Neuronal stem cell (in vitro differentiated cells): Measurements from ENCODE around the gene TIAM2.

Experiments
- DNase-seq: peaks from one replicate; pipeline ENCODE4 v3.0.0-alpha.2; 2013; ENCODE audit warnings: low spot score
- H2AFZ ChIP-seq: one replicate; pipeline ENCODE4 v1.6.1; 2013; ENCODE audit warnings: mild to moderate bottlenecking, low read length, inconsistent platforms
- H2AK5ac ChIP-seq: 2 replicates; pipeline ENCODE4 v1.6.1; 2013; ENCODE audit warnings: low read depth, mild to moderate bottlenecking, inconsistent platforms, low read length, moderate library complexity, mixed read lengths
- H2BK120ac ChIP-seq: 2 replicates; pipeline ENCODE4 v1.6.1; 2013; ENCODE audit warnings: low read depth, mild to moderate bottlenecking, inconsistent platforms, low read length, moderate library complexity, mixed read lengths
- H2BK12ac ChIP-seq: one replicate; pipeline ENCODE4 v1.6.1; 2013; ENCODE audit warnings: low read length, inconsistent platforms
- H2BK15ac ChIP-seq: 2 replicates; pipeline ENCODE4 v1.6.1; 2013; ENCODE audit warnings: mild to moderate bottlenecking, low read length, inconsistent platforms, mixed read lengths
- H2BK5ac ChIP-seq: one replicate; pipeline ENCODE4 v1.6.1; 2013; ENCODE audit warnings: inconsistent platforms, mild to moderate bottlenecking, low read length, moderate library complexity
- H3K14ac ChIP-seq: one replicate; pipeline ENCODE4 v1.6.1; 2013; ENCODE audit warnings: low read length, inconsistent platforms
- H3K18ac ChIP-seq: 2 replicates; pipeline ENCODE4 v1.6.1; 2013; ENCODE audit warnings: low read length, inconsistent platforms
- H3K23ac ChIP-seq: 2 replicates; pipeline ENCODE4 v1.6.1; 2013; ENCODE audit warnings: low read depth, mild to moderate bottlenecking, mixed read lengths, low read length, inconsistent platforms; ENCODE audit not compliant: poor library complexity
- H3K27ac ChIP-seq: replicated peaks from 3 replicates; pipeline ENCODE4 v1.5.1; 2013; ENCODE audit warnings: low read length, inconsistent platforms
- H3K27me3 ChIP-seq, 3 experiments: 2 replicates each; pipeline ENCODE4 v1.6.1; 2013; ENCODE audit warnings: low read length in 3 of 3, mild to moderate bottlenecking in 2 of 3, inconsistent platforms in 1 of 3, low read depth in 1 of 3, mixed read lengths in 1 of 3, moderate library complexity in 1 of 3; ENCODE audit not compliant: control insufficient read depth in 3 of 3, insufficient read depth in 3 of 3
- H3K36me3 ChIP-seq, 2 donors: replicated peaks in 1 of 2; 2 replicates each; pipeline ENCODE4 v1.6.1; 2013; ENCODE audit warnings: low read length in 2 of 2; ENCODE audit not compliant: control insufficient read depth in 2 of 2, insufficient read depth in 2 of 2
- H3K4ac ChIP-seq: 2 replicates; pipeline ENCODE4 v1.6.1; 2013; ENCODE audit warnings: inconsistent platforms, mild to moderate bottlenecking, low read length, moderate library complexity
- H3K4me1 ChIP-seq, 2 donors: 1 replicate in 1 of 2; 2 replicates in 1 of 2; pipeline ENCODE4 v1.6.1; 2013; ENCODE audit warnings: low read length in 2 of 2, low read depth in 1 of 2; ENCODE audit not compliant: control insufficient read depth in 2 of 2, insufficient read depth in 1 of 2
- H3K4me2 ChIP-seq: one replicate; pipeline ENCODE4 v1.6.1; 2013; ENCODE audit warnings: mild to moderate bottlenecking, low read length, inconsistent platforms; ENCODE audit not compliant: insufficient read depth, poor library complexity, severe bottlenecking
- H3K4me3 ChIP-seq, 2 donors: 2 replicates each; pipeline ENCODE4 v1.5.1; 2013; ENCODE audit warnings: low read length in 2 of 2, mild to moderate bottlenecking in 2 of 2, inconsistent platforms in 1 of 2, moderate library complexity in 1 of 2
- H3K79me1 ChIP-seq: one replicate; pipeline ENCODE4 v1.6.1; 2013; ENCODE audit warnings: low read depth, mild to moderate bottlenecking, inconsistent platforms, low read length, moderate library complexity
- H3K9ac ChIP-seq: one replicate; pipeline ENCODE4 v1.6.1; 2013; ENCODE audit warnings: mild to moderate bottlenecking, low read depth, low read length, inconsistent platforms; ENCODE audit not compliant: poor library complexity
- H3K9me3 ChIP-seq, 2 donors: replicated peaks in 1 of 2; 2 replicates each; pipeline versions ENCODE3 to v1.6.1; 2013; ENCODE audit warnings: low read length in 2 of 2, mild to moderate bottlenecking in 2 of 2, inconsistent platforms in 1 of 2, low read depth in 1 of 2, mixed read lengths in 1 of 2, moderate library complexity in 1 of 2; ENCODE audit not compliant: control insufficient read depth in 2 of 2, insufficient read depth in 1 of 2
- H4K8ac ChIP-seq: one replicate; pipeline ENCODE4 v1.6.1; 2013; ENCODE audit warnings: low read depth, mild to moderate bottlenecking, inconsistent platforms, low read length, moderate library complexity
- H4K91ac ChIP-seq: one replicate; pipeline ENCODE4 v1.6.1; 2013; ENCODE audit warnings: low read length, low read depth, mild to moderate bottlenecking, inconsistent platforms; ENCODE audit not compliant: poor library complexity
- WGBS, 2 donors: extraction: QIAGEN DNeasy Blood & Tissue Kit; methylation state at CpG; one replicate each; pipeline ENCODE4 v1.1.7; 2013; ENCODE audit warnings: missing lambda C conversion rate in 2 of 2, mixed read lengths in 1 of 2; ENCODE audit not compliant: insufficient read length in 2 of 2, insufficient replicate concordance in 1 of 2; ENCODE audit errors: extremely low coverage in 2 of 2; 5-methylcytosine and 5-hydroxymethylcytosine counted together

Gene TIAM2

DNA sequence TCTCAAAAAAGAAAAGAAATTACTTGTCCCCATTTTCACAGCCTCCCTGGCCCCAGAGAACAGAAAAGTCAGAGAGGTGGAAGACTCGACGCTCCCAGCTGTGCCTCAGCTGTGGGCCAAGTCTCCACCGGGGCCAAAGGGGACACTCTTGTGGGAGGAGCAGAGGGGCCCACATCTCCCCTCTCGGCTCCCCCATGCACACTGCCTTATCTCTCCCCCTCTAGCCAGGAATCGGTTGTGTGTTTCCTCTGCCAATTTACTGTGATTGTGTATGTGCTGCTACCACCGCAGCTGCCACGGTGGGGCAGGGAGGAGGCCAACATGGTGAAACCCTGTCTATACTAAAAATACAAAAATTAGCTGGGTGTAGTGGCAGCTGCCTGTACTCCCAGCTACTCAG is 8.4 kb downstream of the TIAM2 start:
- Histone ChIP-seq H2BK120ac (no peak overlapping the region), H3K4me2 (no peak overlapping the region), H3K36me3 (no peaks in the 10 kb centered on the region), H3K9me3 (peaks cover 0 to 2% of the 10 kb centered on the region in 2 donors), H4K8ac (no peak overlapping the region), H3K27me3 (no peaks in the 10 kb centered on the region), H4K91ac (no peak overlapping the region), H2AFZ (no peak overlapping the region), H3K4me3 (no peak overlapping the region), H2BK5ac (no peak overlapping the region), H2AK5ac (no peak overlapping the region), H3K23ac (no peak overlapping the region), H2BK15ac (no peak overlapping the region), H3K14ac (no peak overlapping the region), H3K79me1 (peaks cover 1% of the 10 kb centered on the region), H3K4me1 (peaks cover 2% of the 10 kb centered on the region in 2 donors), H2BK12ac (no peak overlapping the region), H3K27ac (no peak overlapping the region), H3K9ac (no peak overlapping the region), H3K18ac (no peak overlapping the region), H3K4ac (no peak overlapping the region)
- DNase-seq = no peak
- WGBS, 2 donors = no CpG with 5 or more reads among the region's 7 CpGs

DNA sequence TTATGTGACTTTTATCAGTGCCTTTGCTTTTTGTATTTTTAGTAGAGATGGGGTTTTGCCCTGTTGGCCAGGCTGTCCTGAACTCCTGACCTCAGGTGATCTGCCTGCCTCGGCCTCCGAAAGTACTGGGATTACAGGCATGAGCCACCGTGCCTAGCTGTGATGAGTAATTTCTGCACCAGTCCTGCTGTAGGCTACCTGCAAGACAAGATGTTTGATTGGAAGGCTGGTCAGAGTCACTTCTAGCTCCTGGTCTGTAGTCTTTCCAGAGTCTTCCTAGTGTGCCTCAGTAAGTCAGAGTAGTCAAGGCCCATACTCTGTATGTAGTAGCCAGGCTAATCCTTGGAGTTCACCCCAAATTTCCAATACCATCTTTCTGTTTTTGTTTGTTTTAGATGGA is 8.9 kb downstream of the TIAM2 start:
- Histone ChIP-seq H2BK5ac (no peak overlapping the region), H2BK120ac (no peak overlapping the region), H2AK5ac (no peak overlapping the region), H2BK12ac (no peak overlapping the region), H3K79me1 (peaks cover 1% of the 10 kb centered on the region), H3K23ac (no peak overlapping the region), H4K8ac (no peak overlapping the region), H3K4me2 (no peak overlapping the region), H3K14ac (no peak overlapping the region), H3K36me3 (no peaks in the 10 kb centered on the region), H2BK15ac (no peak overlapping the region), H3K9me3 (peaks cover 0 to 2% of the 10 kb centered on the region in 2 donors), H3K18ac (no peak overlapping the region), H2AFZ (no peak overlapping the region), H3K4me1 (peaks cover 2% of the 10 kb centered on the region in 2 donors), H3K4me3 (no peak overlapping the region), H3K4ac (no peak overlapping the region), H3K27me3 (no peaks in the 10 kb centered on the region), H3K9ac (no peak overlapping the region), H4K91ac (no peak overlapping the region), H3K27ac (no peak overlapping the region)
- DNase-seq = no peak
- WGBS, 2 donors = no CpG with 5 or more reads among the region's 3 CpGs

DNA sequence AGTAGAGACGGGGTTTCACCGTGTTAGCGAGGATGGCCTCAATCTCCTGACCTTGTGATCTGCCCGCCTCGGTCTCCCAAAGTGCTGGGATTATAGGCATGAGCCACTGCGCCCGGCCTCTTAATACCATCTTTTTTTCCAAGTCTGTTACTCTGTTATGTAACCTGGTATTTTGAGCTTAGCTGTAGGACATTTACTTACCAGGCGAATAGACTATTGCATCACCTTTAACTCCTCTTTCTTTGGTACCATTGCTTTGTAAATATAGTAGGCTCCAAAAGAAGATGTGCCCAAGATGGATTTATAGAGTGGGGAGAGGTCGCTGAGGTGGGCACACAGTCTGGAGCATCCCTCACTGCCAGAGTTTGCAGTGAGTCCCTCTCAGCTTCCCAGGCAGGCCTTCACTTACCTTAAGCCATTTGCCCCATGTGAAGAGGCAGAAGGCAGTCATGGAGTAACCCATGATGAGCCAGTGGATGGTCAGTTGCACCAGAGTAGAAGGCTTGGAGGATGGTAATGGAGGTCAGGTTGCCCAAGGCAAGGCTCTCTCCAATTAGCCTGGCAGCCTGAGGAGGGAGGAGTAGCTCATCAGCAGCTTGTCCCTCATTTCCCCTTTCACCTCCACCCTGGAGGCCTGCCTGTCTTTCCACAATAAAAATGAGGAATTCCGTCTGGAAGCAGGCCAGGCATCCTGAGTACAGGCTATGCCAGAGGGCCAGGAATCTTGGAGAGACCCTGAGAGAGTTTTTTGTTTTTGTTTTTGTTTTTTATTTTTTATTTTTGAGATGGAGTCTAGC is 9.7 kb downstream of the TIAM2 start:
- no peak overlapping the region for H2BK12ac ChIP-seq
- no peak overlapping the region for H4K8ac ChIP-seq
- peaks cover 2% of the 10 kb centered on the region in 2 donors for H3K4me1 ChIP-seq
- no peak overlapping the region for H3K18ac ChIP-seq
- H3K9me3 ChIP-seq = peaks cover 0 to 2% of the 10 kb centered on the region in 2 donors
- H2BK5ac ChIP-seq = no peak overlapping the region
- H3K4ac ChIP-seq = no peak overlapping the region
- H3K27me3 ChIP-seq = no peaks in the 10 kb centered on the region
- no peak overlapping the region for H3K27ac ChIP-seq
- no peak overlapping the region for H2BK120ac ChIP-seq
- H3K36me3 ChIP-seq = no peaks in the 10 kb centered on the region
- no CpG with 5 or more reads among the region's 10 CpGs for WGBS, 2 donors
- H3K9ac ChIP-seq = no peak overlapping the region
- H3K4me2 ChIP-seq = no peak overlapping the region
- DNase-seq = no peak
- H3K4me3 ChIP-seq = no peak overlapping the region
- H3K14ac ChIP-seq = no peak overlapping the region
- H3K79me1 ChIP-seq = peaks cover 1% of the 10 kb centered on the region
- H2AK5ac ChIP-seq = no peak overlapping the region
- H4K91ac ChIP-seq = no peak overlapping the region
- H3K23ac ChIP-seq = no peak overlapping the region
- H2BK15ac ChIP-seq = no peak overlapping the region
- H2AFZ ChIP-seq = no peak overlapping the region

DNA sequence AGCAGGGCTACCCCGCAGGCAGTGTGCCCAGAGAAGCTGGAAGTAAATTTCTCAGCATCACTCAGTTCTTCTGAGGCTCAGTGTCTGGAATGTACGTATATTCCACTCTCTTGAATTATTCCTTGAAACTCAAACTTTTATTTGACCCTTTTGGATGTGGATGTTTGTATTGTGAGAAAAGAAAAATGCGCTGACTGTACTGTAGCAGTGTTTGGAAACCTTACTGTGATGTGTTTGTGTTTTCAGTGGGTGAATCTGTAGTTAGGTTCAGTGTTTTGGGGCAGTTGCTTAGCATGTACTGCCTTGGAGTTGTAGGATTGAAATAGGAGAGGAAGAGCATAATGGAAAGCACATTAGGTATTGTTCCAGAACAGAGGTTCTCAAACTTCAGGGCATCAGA is 13.5 kb downstream of the TIAM2 start:
- no peak overlapping the region for H3K27ac ChIP-seq
- no peak overlapping the region for H3K14ac ChIP-seq
- H3K36me3 ChIP-seq = no peaks in the 10 kb centered on the region
- H3K4me2 ChIP-seq = no peak overlapping the region
- H3K27me3 ChIP-seq = no peaks in the 10 kb centered on the region
- H2BK5ac ChIP-seq = no peak overlapping the region
- H3K4ac ChIP-seq = no peak overlapping the region
- peaks cover 3% of the 10 kb centered on the region for H3K79me1 ChIP-seq
- peaks cover 0 to 1% of the 10 kb centered on the region in 2 donors for H3K4me1 ChIP-seq
- H3K9me3 ChIP-seq = peaks cover 0 to 2% of the 10 kb centered on the region in 2 donors
- H4K91ac ChIP-seq = no peak overlapping the region
- no peak overlapping the region for H4K8ac ChIP-seq
- no peak overlapping the region for H3K18ac ChIP-seq
- H3K9ac ChIP-seq = no peak overlapping the region
- H2AFZ ChIP-seq = no peak overlapping the region
- no CpG with 5 or more reads among the region's 3 CpGs for WGBS, 2 donors
- no peak overlapping the region for H3K23ac ChIP-seq
- H2BK12ac ChIP-seq = no peak overlapping the region
- no peak overlapping the region for H2BK15ac ChIP-seq
- H2BK120ac ChIP-seq = no peak overlapping the region
- H3K4me3 ChIP-seq = no peak overlapping the region
- no peak overlapping the region for H2AK5ac ChIP-seq
- no peak for DNase-seq
